Cardiac muscle cell (in vitro differentiated cells and primary cell): ENCODE results near the gene IGFL3. TPM values are rescaled to one million over a fixed set of nuclear protein-coding genes. Genes with fewer than 3 reads are reported as not detected.

ENCODE experiments used
- DNase-seq, 2 donors: peaks; one replicate each; pipeline versions ENCODE4 v3.0.0 to v3.0.0-alpha.2; 2010 to 2017; ENCODE audit warnings: low read depth in 1 of 2, low spot score in 1 of 2
- H3K27ac ChIP-seq: fragments of 200-600 bp; sonication (generic); 2 replicates; pipeline ENCODE4 v1.5.1; 2016
- H3K27me3 ChIP-seq: fragments of 200-600 bp; sonication (generic); 2 replicates; pipeline ENCODE4 v1.6.0; 2016; ENCODE audit warnings: control low read depth
- H3K36me3 ChIP-seq: fragments of 200-600 bp; sonication (generic); 2 replicates; pipeline ENCODE4 v1.5.1; 2016; ENCODE audit warnings: control low read depth
- H3K4me1 ChIP-seq: fragments of 200-600 bp; sonication (generic); 2 replicates; pipeline ENCODE4 v1.8.1; 2017; ENCODE audit warnings: low read depth, mild to moderate bottlenecking, mixed run types
- H3K4me3 ChIP-seq: fragments of 200-600 bp; sonication (generic); 2 replicates; pipeline ENCODE4 v1.5.1; 2016; ENCODE audit warnings: mild to moderate bottlenecking
- H3K9me3 ChIP-seq: fragments of 200-600 bp; sonication (generic); 2 replicates; pipeline ENCODE4 v1.5.1; 2017; ENCODE audit warnings: low read depth, mild to moderate bottlenecking, control low read depth
- CTCF ChIP-seq: IDR thresholded peaks from 2 replicates; pipeline ENCODE4 v1.5.1; 2012; ENCODE audit warnings: low read depth, mild to moderate bottlenecking, low read length
- polyA plus RNA-seq: library from polyadenylated mRNA; unstranded; fragments of >200 nt; fragmentation: Nextera tagmentation; extraction: Ambion mirVana; gene quantifications from 2 replicates; pipeline ENCODE4 v1.2.1, GENCODE V29; 2016
- total RNA-seq: library from RNA; depleted of rRNA; stranded (reverse); fragments of >200 nt; gene quantifications from 2 replicates; pipeline ENCODE4 v1.2.3, GENCODE V29; 2016

IGFL3 gene
- total and polyA plus RNA-seq, 2 experiments from 2014 or later: not detected

- no peak for DNase-seq
- H3K27ac ChIP-seq: no peak overlapping the region
- H3K4me3 ChIP-seq: no peak overlapping the region
- H3K9me3 ChIP-seq: no peaks in the 10 kb centered on the region
- H3K27me3 ChIP-seq: no peaks in the 10 kb centered on the region
- no peaks in the 10 kb centered on the region for H3K36me3 ChIP-seq
- no peak for TF ChIP-seq CTCF
- peaks cover 5% of the 10 kb centered on the region for H3K4me1 ChIP-seq
These were observed 6.4 kb downstream of the IGFL3 start for GRCh38 chr19:46118136-46118535.

GRCh38 chr19:46116121-46116520 lies 8.4 kb downstream of the IGFL3 start:
- Histone ChIP-seq H3K27ac (no peak overlapping the region), H3K27me3 (peaks cover 10% of the 10 kb centered on the region), H3K9me3 (no peaks in the 10 kb centered on the region), H3K4me3 (no peak overlapping the region), H3K4me1 (peaks cover 5% of the 10 kb centered on the region), H3K36me3 (no peaks in the 10 kb centered on the region)
- TF ChIP-seq CTCF: no peak
- no peak for DNase-seq

- Histone ChIP-seq H3K4me1 (peaks cover 5% of the 10 kb centered on the region), H3K36me3 (no peaks in the 10 kb centered on the region), H3K9me3 (no peaks in the 10 kb centered on the region), H3K4me3 (no peak overlapping the region), H3K27ac (no peak overlapping the region), H3K27me3 (peaks cover 11% of the 10 kb centered on the region)
- TF ChIP-seq CTCF: no peak
- peak in 1 of 2 donors; percentile 33 for DNase-seq
These were observed 8.9 kb downstream of the IGFL3 start for GRCh38 chr19:46115396-46116106.

- no peaks in the 10 kb centered on the region for H3K9me3 ChIP-seq
- H3K36me3 ChIP-seq: no peaks in the 10 kb centered on the region
- H3K27ac ChIP-seq: no peak overlapping the region
- no peak for DNase-seq
- TF ChIP-seq CTCF: no peak
- H3K4me1 ChIP-seq: peaks cover 12% of the 10 kb centered on the region
- H3K4me3 ChIP-seq: no peak overlapping the region
- peaks cover 11% of the 10 kb centered on the region for H3K27me3 ChIP-seq
These were observed 10.8 kb downstream of the IGFL3 start for GRCh38 chr19:46113726-46114125.

- H3K4me3 ChIP-seq: no peak overlapping the region
- no peak for DNase-seq
- no peaks in the 10 kb centered on the region for H3K36me3 ChIP-seq
- peaks cover 12% of the 10 kb centered on the region for H3K4me1 ChIP-seq
- peaks cover 11% of the 10 kb centered on the region for H3K27me3 ChIP-seq
- H3K27ac ChIP-seq: no peak overlapping the region
- H3K9me3 ChIP-seq: no peaks in the 10 kb centered on the region
- no peak for TF ChIP-seq CTCF
These were observed 12.0 kb downstream of the IGFL3 start for GRCh38 chr19:46112527-46112926.

- TF ChIP-seq CTCF: no peak
- no peaks in the 10 kb centered on the region for H3K36me3 ChIP-seq
- peaks cover 11% of the 10 kb centered on the region for H3K27me3 ChIP-seq
- H3K27ac ChIP-seq: no peak overlapping the region
- H3K4me1 ChIP-seq: peaks cover 12% of the 10 kb centered on the region
- no peaks in the 10 kb centered on the region for H3K9me3 ChIP-seq
- no peak for DNase-seq
- no peak overlapping the region for H3K4me3 ChIP-seq
These were observed 13.1 kb downstream of the IGFL3 start for GRCh38 chr19:46111376-46111775.
